OCI-LY7 (cell line): ENCODE measurements around the gene PSD2.

ENCODE experiments used
- CTCF ChIP-seq: fragments of 200-600 bp; sonication (generic); conservative IDR thresholded peaks from 2 replicates; pipeline ENCODE4 v1.5.1; 2014; ENCODE audit warnings: mild to moderate bottlenecking, antibody characterized with exemption, low read length, moderate library complexity, mixed read lengths
- EZH2phosphoT487 ChIP-seq: fragments of 200-600 bp; sonication (generic); IDR thresholded peaks from 2 replicates; pipeline ENCODE4 v1.6.1; 2018; ENCODE audit warnings: low read depth, borderline replicate concordance, mild to moderate bottlenecking, mixed run types, antibody characterized with exemption, low read length, moderate library complexity, mixed read lengths

- no peak for TF ChIP-seq CTCF
- no peak for TF ChIP-seq EZH2phosphoT487
Measured at GRCh38 chr5:139794067-139794846, 1.4 kb upstream of the PSD2 start.
